ENCODE results near the gene HOXA13. TPM values are rescaled to one million over a fixed set of nuclear protein-coding genes. Genes with fewer than 3 reads are reported as not detected.

HOXA13 gene
- total RNA-seq, 1 experiment from 2014 or later = not detected

GRCh38 chr7:27224983-27225934 lies 25.4 kb upstream of the HOXA13 start:
- DNase-seq = peak; percentile 61

More at GRCh38 chr7:27224983-27225934, 25.4 kb upstream of the HOXA13 start:
- H3K56ac ChIP-seq (ENCODE audit: insufficient read length, low read depth, low read length) = no peak overlapping the region
- no peak overlapping the region for H3K18ac ChIP-seq (ENCODE audit: insufficient read length, low read depth, low read length)
- no CpG with 5 or more reads among the region's 61 CpGs for WGBS (ENCODE audit: extremely low coverage, insufficient read length, low lambda C conversion rate)
- no peak overlapping the region for H2BK120ac ChIP-seq (ENCODE audit: low read depth, low read length, poor library complexity, severe bottlenecking)
- no peak for TF ChIP-seq CTCF (conservative IDR thresholded peaks at IDR 0.05)
- H3K4me1 Mint-ChIP-seq = peaks cover 15 to 17% of the 10 kb centered on the region in 2 experiments
- H3K14ac ChIP-seq (ENCODE audit: insufficient read depth, low read length) = no peak overlapping the region
- H2BK12ac ChIP-seq (ENCODE audit: insufficient read length, low read depth, low read length) = no peak overlapping the region
- no peak overlapping the region for H2BK20ac ChIP-seq (ENCODE audit: low read depth, low read length, poor library complexity, severe bottlenecking)
- H4K20me1 ChIP-seq (ENCODE audit: control insufficient read depth, insufficient read depth, insufficient read length) = no peaks in the 10 kb centered on the region
- no peaks in the 10 kb centered on the region; the same call in none of the 2 replicates for H3K4me1 ChIP-seq (ENCODE audit: insufficient read depth, low read length)
- H3K27me3 ChIP-seq (ENCODE audit: insufficient read depth, low read length) = peaks cover 71% of the 10 kb centered on the region
- no peak overlapping the region for H2BK5ac ChIP-seq (ENCODE audit: insufficient read length, low read length)
- no peaks in the 10 kb centered on the region for H3K79me1 ChIP-seq (ENCODE audit: insufficient read depth, low read depth, low read length, poor library complexity, severe bottlenecking)
- no peak overlapping the region for H3K4ac ChIP-seq (ENCODE audit: low read depth, low read length)
- H3K9me3 ChIP-seq (ENCODE audit: control insufficient read depth, low read depth, low read length) = no peaks in the 10 kb centered on the region
- H3K27ac Mint-ChIP-seq = no peak overlapping the region
- no peaks in the 10 kb centered on the region for H3K79me2 ChIP-seq (ENCODE audit: insufficient read depth, low read length)
- H3K4me3 Mint-ChIP-seq = peak overlapping the region; percentile 38 to 73; a peak in 4 of 5 replicates
- H3K23ac ChIP-seq (ENCODE audit: insufficient read length, low read depth, low read length) = no peak overlapping the region
- peak overlapping the region; percentile 66 for H3K4me2 ChIP-seq (ENCODE audit: insufficient read depth, insufficient read length, low read length)
- H3K27me3 Mint-ChIP-seq (ENCODE audit: low read depth) = peaks cover 98% of the 10 kb centered on the region
- H2AFZ ChIP-seq (ENCODE audit: low read length) = no peak overlapping the region
- H3K9me3 Mint-ChIP-seq = peaks cover 0 to 7% of the 10 kb centered on the region in 2 experiments; a peak in 1 of 5 replicates
- H3K36me3 Mint-ChIP-seq (ENCODE audit: insufficient read depth in 1 of 3, low read depth in 3 of 3) = peaks cover 0 to 2% (median 0%) of the 10 kb centered on the region in 3 experiments; a peak in 2 of 7 replicates
- no peak overlapping the region for H3K9ac ChIP-seq (ENCODE audit: extremely low read depth, insufficient read length, low read length)
- H3T11ph ChIP-seq (ENCODE audit: low read length) = no peak overlapping the region
- no peak overlapping the region for H4K91ac ChIP-seq (ENCODE audit: insufficient read length, low read depth, low read length)
- H2BK15ac ChIP-seq (ENCODE audit: low read depth, low read length) = no peak overlapping the region
- H2AK5ac ChIP-seq (ENCODE audit: insufficient read length, low read length) = no peak overlapping the region
- H3K23me2 ChIP-seq (ENCODE audit: insufficient read length, low read depth, low read length, poor library complexity, severe bottlenecking) = peaks cover 3% of the 10 kb centered on the region
- H4K5ac ChIP-seq (ENCODE audit: insufficient read length, low read depth, low read length) = no peak overlapping the region
- no peak overlapping the region for H3K27ac ChIP-seq (ENCODE audit: insufficient read length, low read depth, low read length)
- no peak overlapping the region for H4K8ac ChIP-seq (replicated peaks; ENCODE audit: insufficient read length, low read depth, low read length)

All from H9 (cell line).